HCT116 (cell line): ENCODE measurements around the gene EP300. TPM values are rescaled to one million over a fixed set of nuclear protein-coding genes. Genes with fewer than 3 reads are reported as not detected.

Experiments
- ATAC-seq: fragments of 200-7000 bp; cut with Tn5 transposase; 2 replicates; pipeline ENCODE4 v1.9.1; 2020; ENCODE audit warnings: mild to moderate bottlenecking, moderate library complexity
- BruUV-seq: library from RNA; stranded (reverse); fragments of 400-500 nt; replicated peaks from 2 replicates; lab custom pipeline; 2021; lab: Mats Ljungman, UMichigan
- CTCF ChIA-PET: fragments of 300-600 bp; sonication (Branson Sonifier 250); formaldehyde crosslinking; loops from one replicate; lab custom pipeline; 2021; ENCODE audit warnings: antibody characterized with exemption; lab: Charles Lee
- POLR2A ChIA-PET: fragments of 300-600, 350-600 bp; sonication (Branson Sonifier 250); formaldehyde crosslinking; loops from one replicate; lab custom pipeline; 2021; ENCODE audit warnings: antibody characterized with exemption; lab: Charles Lee
- RAD21 ChIA-PET, 2 experiments: fragments of 300-600 bp; sonication (Branson Sonifier 250); formaldehyde crosslinking; loops; one replicate each; lab custom pipeline; 2023; ENCODE audit warnings: low total read pairs in 2 of 2; ENCODE audit not compliant: uncharacterized antibody in 2 of 2, unreplicated experiment in 2 of 2, low non-redundant PET in 1 of 2; lab: Charles Lee
- DNase-seq: peaks from one replicate; pipeline ENCODE4 v3.0.0-alpha.2; 2010; ENCODE audit warnings: low read depth, low spot score
- H2AFZ ChIP-seq: fragments of 200-600 bp; shearing (Covaris generic), sonication (generic); 2 replicates; pipeline ENCODE4 v1.6.1; 2017; ENCODE audit warnings: low read depth, mixed run types, mixed read lengths, antibody characterized with exemption, low read length; ENCODE audit not compliant: poor library complexity, severe bottlenecking
- H3K27ac ChIP-seq: 2 replicates; pipeline ENCODE4 v1.5.1; 2012; ENCODE audit warnings: low read depth, low read length
- H3K27me3 ChIP-seq: fragments of 200-600 bp; sonication (generic); 2 replicates; pipeline ENCODE4 v1.6.1; 2016; ENCODE audit warnings: mixed run types, low read length, mixed read lengths; ENCODE audit not compliant: insufficient read depth
- H3K36me3 ChIP-seq, 2 experiments: fragments of 200-500 bp in 1 of 2; fragments of 200-600 bp in 1 of 2; sonication (Bioruptor generic) in 1 of 2; sonication (generic) in 1 of 2; 2 replicates each; pipeline versions ENCODE4 v1.5.1 to v1.6.1; 2014 to 2016; ENCODE audit warnings: low read length in 2 of 2, inconsistent platforms in 1 of 2, mixed read lengths in 1 of 2, mixed run types in 1 of 2; ENCODE audit not compliant: insufficient read depth in 2 of 2, control insufficient read depth in 1 of 2
- H3K4me1 ChIP-seq, 2 experiments: fragments of 200-600 bp in 1 of 2; sonication (generic) in 1 of 2; 2 replicates each; pipeline versions ENCODE4 v1.5.1 to v1.6.1; 2012 to 2017; ENCODE audit warnings: low read length in 2 of 2, inconsistent platforms in 1 of 2, mild to moderate bottlenecking in 1 of 2, mixed read lengths in 1 of 2, mixed run types in 1 of 2, moderate library complexity in 1 of 2; ENCODE audit not compliant: insufficient read depth in 2 of 2, control insufficient read depth in 1 of 2
- H3K4me2 ChIP-seq: fragments of 200-600 bp; sonication (generic); 2 replicates; pipeline ENCODE4 v1.6.1; 2017; ENCODE audit warnings: mixed run types, low read length, mixed read lengths
- H3K4me3 ChIP-seq, 2 experiments: fragments of 200-600 bp in 1 of 2; sonication (generic) in 1 of 2; replicated peaks in 1 of 2; 2 replicates each; pipeline ENCODE4 v1.5.1; 2011 to 2016; ENCODE audit warnings: low read length in 2 of 2, control low read depth in 1 of 2, low read depth in 1 of 2, mild to moderate bottlenecking in 1 of 2, mixed read lengths in 1 of 2, mixed run types in 1 of 2
- H3K79me2 ChIP-seq: fragments of 200-600 bp; sonication (generic); 2 replicates; pipeline ENCODE4 v1.6.1; 2017; ENCODE audit warnings: mild to moderate bottlenecking, mixed run types, low read length, moderate library complexity, mixed read lengths; ENCODE audit not compliant: insufficient read depth
- H3K9ac ChIP-seq: fragments of 200-600 bp; sonication (generic); 2 replicates; pipeline ENCODE4 v1.6.1; 2016; ENCODE audit warnings: low read length, mixed read lengths
- H3K9me2 ChIP-seq: fragments of 200-600 bp; sonication (generic), shearing (Covaris generic); 2 replicates; pipeline ENCODE4 v1.6.1; 2017; ENCODE audit warnings: mixed run types, mild to moderate bottlenecking, moderate library complexity; ENCODE audit not compliant: insufficient read depth
- H3K9me3 ChIP-seq, 2 experiments: fragments of 200-500 bp in 1 of 2; fragments of 200-600 bp in 1 of 2; sonication (Bioruptor generic) in 1 of 2; sonication (generic) in 1 of 2; 2 replicates each; pipeline ENCODE4 v1.6.1; 2014 to 2017; ENCODE audit warnings: low read length in 2 of 2, mixed read lengths in 2 of 2, inconsistent platforms in 1 of 2, low read depth in 1 of 2, mild to moderate bottlenecking in 1 of 2, mixed run types in 1 of 2, moderate library complexity in 1 of 2; ENCODE audit not compliant: control insufficient read depth in 1 of 2, insufficient read depth in 1 of 2
- H4K20me1 ChIP-seq: fragments of 200-600 bp; sonication (generic), shearing (Covaris generic); 2 replicates; pipeline ENCODE4 v1.6.1; 2017; ENCODE audit warnings: mixed run types, mild to moderate bottlenecking, moderate library complexity; ENCODE audit not compliant: insufficient read depth
- ATF3 ChIP-seq: IDR thresholded peaks from 2 replicates; pipeline ENCODE4 v1.6.1; 2012
- CBX3 ChIP-seq: IDR thresholded peaks from 2 replicates; pipeline ENCODE4 v1.6.1; 2012; ENCODE audit warnings: low read depth
- JUND ChIP-seq: IDR thresholded peaks from 2 replicates; pipeline ENCODE4 v1.6.1; 2012
- MAX ChIP-seq: IDR thresholded peaks from 2 replicates; pipeline ENCODE4 v1.6.1; 2012
- POLR2AphosphoS5 ChIP-seq: IDR thresholded peaks from 2 replicates; pipeline ENCODE4 v1.6.1; 2011; ENCODE audit warnings: mild to moderate bottlenecking, low read depth, low read length, moderate library complexity
- RAD21 ChIP-seq: IDR thresholded peaks from 2 replicates; pipeline ENCODE4 v1.6.1; 2012; ENCODE audit warnings: low read depth, mild to moderate bottlenecking
- REST ChIP-seq: IDR thresholded peaks from 2 replicates; pipeline ENCODE4 v1.6.1; 2012; ENCODE audit warnings: low read depth
- SRF ChIP-seq: IDR thresholded peaks from 2 replicates; pipeline ENCODE4 v1.6.1; 2012; ENCODE audit warnings: low read depth
- YY1 ChIP-seq: IDR thresholded peaks from 2 replicates; pipeline ENCODE4 v1.6.1; 2011; ENCODE audit warnings: low read length, low read depth, moderate library complexity, mild to moderate bottlenecking; ENCODE audit not compliant: insufficient replicate concordance; ENCODE audit errors: extremely low read depth
- ZBTB33 ChIP-seq: IDR thresholded peaks from 2 replicates; pipeline ENCODE4 v1.6.1; 2011; ENCODE audit warnings: mild to moderate bottlenecking, low read length, moderate library complexity; ENCODE audit not compliant: insufficient replicate concordance; ENCODE audit errors: extremely low read depth
- ZFX ChIP-seq: fragments of 450-650 bp; IDR thresholded peaks from 2 replicates; pipeline ENCODE4 v1.6.1; 2017
- ZNF274 ChIP-seq: fragments of 200-500 bp; sonication (Bioruptor generic); IDR thresholded peaks from 2 replicates; pipeline ENCODE4 v1.6.1; 2014; ENCODE audit warnings: mild to moderate bottlenecking, low read depth, low read length, inconsistent platforms
- intact Hi-C: fragments of 100-400 bp; cut with micrococcal nuclease; formaldehyde crosslinking; loops from 2 replicates; pipeline ENCODE4 v1.10.0; 2022
- total RNA-seq: library from RNA; stranded (reverse); gene quantifications from one replicate; pipeline ENCODE4 v1.2.1, GENCODE V29; 2021; ENCODE audit not compliant: unreplicated experiment

Gene EP300
- total RNA-seq, 1 experiment from 2014 or later, result 38.8 TPM

GRCh38 chr22:41070665-41071331 lies 21.6 kb upstream of the EP300 start (continued):
- no peak for TF ChIP-seq REST

GRCh38 chr22:41074061-41074460 lies 18.3 kb upstream of the EP300 start:
- DNase-seq (no peak), ATAC-seq (no peak)
- H3K9ac ChIP-seq, result no peak overlapping the region
- intact Hi-C loops, result no loop called here
- H3K4me3 ChIP-seq, result no peak overlapping the region
- no peaks in the 10 kb centered on the region for H3K4me1 ChIP-seq
- H3K36me3 ChIP-seq, result no peaks in the 10 kb centered on the region
- no peak overlapping the region for H3K4me2 ChIP-seq
- H3K27me3 ChIP-seq, result no peaks in the 10 kb centered on the region
- no peaks in the 10 kb centered on the region for H3K9me3 ChIP-seq
- ChIA-PET RAD21 (no interaction called here), POLR2A (no interaction called here), CTCF (no interaction called here)
- BruUV-seq, result no TSS peak
- H2AFZ ChIP-seq, result no peak overlapping the region
- no peaks in the 10 kb centered on the region for H3K79me2 ChIP-seq
- no peak overlapping the region for H3K27ac ChIP-seq
- H3K9me2 ChIP-seq, result no peaks in the 10 kb centered on the region
- H4K20me1 ChIP-seq, result no peaks in the 10 kb centered on the region
- TF ChIP-seq ZNF274 (no peak), POLR2AphosphoS5 (no peak), MAX (no peak), SRF (no peak), ATF3 (no peak), RAD21 (no peak), CBX3 (no peak), REST (no peak), JUND (no peak), YY1 (no peak), ZFX (no peak), ZBTB33 (no peak)
